Liver (tissue), 3 donors: ENCODE data around the gene CYB5A.

Experiments used
- GABPA ChIP-seq, 2 donors: IDR thresholded peaks in 1 of 2; conservative IDR thresholded peaks in 1 of 2; 2 replicates each; pipeline ENCODE4 v1.6.1; 2016; ENCODE audit warnings: antibody characterized with exemption in 2 of 2, mild to moderate bottlenecking in 1 of 2, moderate library complexity in 1 of 2
- TF ChIP-seq, protein P1 (sequence below): IDR thresholded peaks from 2 replicates; pipeline ENCODE4 v1.6.1; 2016; ENCODE audit warnings: antibody characterized with exemption, mild to moderate bottlenecking
- TF ChIP-seq, protein P2 (sequence below): fragments of 150-350 bp; IDR thresholded peaks from 2 replicates; pipeline ENCODE4 v1.5.1; 2017; ENCODE audit warnings: improper control_type of control experiment, low read depth, low read length; ENCODE audit not compliant: missing input control
- TF ChIP-seq, protein P3 (sequence below): IDR thresholded peaks from 2 replicates; pipeline ENCODE4 v1.6.1; 2016; ENCODE audit warnings: antibody characterized with exemption
- donor health status: healthy.
- donor health status: healthy.

DNA sequence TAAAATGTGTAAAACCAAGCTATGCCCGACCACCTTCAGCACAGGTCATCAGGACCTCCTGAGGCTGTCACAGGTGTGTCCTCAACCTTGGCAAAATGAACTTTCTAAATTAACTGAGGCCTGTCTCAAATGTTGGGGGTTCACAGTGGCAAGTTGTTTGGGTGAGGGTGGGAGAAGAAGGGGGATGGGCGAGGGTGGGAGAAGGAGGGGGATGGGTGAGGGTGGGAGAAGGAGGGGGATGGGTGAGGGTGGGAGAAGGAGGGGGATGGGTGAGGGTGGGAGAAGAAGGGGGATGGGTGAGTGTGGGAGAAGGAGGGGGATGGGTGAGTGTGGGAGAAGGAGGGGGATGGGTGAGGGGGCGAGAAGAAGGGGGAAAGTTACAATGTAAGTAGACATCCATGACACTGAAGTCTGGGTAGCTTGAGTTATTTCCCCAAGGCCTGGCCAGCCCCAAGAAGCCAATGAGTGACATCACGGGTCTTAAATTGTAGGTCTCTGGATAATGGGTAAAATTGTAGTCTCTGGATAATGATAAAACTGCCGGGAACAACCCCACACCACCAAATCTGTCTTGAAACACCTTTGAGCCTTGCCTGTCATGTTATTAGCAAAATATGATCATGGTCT, 87.1 kb downstream of the CYB5A start:
- TF ChIP-seq, protein P1, sequence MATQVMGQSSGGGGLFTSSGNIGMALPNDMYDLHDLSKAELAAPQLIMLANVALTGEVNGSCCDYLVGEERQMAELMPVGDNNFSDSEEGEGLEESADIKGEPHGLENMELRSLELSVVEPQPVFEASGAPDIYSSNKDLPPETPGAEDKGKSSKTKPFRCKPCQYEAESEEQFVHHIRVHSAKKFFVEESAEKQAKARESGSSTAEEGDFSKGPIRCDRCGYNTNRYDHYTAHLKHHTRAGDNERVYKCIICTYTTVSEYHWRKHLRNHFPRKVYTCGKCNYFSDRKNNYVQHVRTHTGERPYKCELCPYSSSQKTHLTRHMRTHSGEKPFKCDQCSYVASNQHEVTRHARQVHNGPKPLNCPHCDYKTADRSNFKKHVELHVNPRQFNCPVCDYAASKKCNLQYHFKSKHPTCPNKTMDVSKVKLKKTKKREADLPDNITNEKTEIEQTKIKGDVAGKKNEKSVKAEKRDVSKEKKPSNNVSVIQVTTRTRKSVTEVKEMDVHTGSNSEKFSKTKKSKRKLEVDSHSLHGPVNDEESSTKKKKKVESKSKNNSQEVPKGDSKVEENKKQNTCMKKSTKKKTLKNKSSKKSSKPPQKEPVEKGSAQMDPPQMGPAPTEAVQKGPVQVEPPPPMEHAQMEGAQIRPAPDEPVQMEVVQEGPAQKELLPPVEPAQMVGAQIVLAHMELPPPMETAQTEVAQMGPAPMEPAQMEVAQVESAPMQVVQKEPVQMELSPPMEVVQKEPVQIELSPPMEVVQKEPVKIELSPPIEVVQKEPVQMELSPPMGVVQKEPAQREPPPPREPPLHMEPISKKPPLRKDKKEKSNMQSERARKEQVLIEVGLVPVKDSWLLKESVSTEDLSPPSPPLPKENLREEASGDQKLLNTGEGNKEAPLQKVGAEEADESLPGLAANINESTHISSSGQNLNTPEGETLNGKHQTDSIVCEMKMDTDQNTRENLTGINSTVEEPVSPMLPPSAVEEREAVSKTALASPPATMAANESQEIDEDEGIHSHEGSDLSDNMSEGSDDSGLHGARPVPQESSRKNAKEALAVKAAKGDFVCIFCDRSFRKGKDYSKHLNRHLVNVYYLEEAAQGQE = no peak
- TF ChIP-seq, protein P2, sequence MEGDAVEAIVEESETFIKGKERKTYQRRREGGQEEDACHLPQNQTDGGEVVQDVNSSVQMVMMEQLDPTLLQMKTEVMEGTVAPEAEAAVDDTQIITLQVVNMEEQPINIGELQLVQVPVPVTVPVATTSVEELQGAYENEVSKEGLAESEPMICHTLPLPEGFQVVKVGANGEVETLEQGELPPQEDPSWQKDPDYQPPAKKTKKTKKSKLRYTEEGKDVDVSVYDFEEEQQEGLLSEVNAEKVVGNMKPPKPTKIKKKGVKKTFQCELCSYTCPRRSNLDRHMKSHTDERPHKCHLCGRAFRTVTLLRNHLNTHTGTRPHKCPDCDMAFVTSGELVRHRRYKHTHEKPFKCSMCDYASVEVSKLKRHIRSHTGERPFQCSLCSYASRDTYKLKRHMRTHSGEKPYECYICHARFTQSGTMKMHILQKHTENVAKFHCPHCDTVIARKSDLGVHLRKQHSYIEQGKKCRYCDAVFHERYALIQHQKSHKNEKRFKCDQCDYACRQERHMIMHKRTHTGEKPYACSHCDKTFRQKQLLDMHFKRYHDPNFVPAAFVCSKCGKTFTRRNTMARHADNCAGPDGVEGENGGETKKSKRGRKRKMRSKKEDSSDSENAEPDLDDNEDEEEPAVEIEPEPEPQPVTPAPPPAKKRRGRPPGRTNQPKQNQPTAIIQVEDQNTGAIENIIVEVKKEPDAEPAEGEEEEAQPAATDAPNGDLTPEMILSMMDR = no peak
- no peak for TF ChIP-seq GABPA (IDR thresholded peaks at IDR 0.05 in 1 of 2, conservative IDR thresholded peaks at IDR 0.05 in 1 of 2)
- TF ChIP-seq, protein P3, sequence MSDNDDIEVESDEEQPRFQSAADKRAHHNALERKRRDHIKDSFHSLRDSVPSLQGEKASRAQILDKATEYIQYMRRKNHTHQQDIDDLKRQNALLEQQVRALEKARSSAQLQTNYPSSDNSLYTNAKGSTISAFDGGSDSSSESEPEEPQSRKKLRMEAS = no peak
